T-cell (primary cell): ENCODE results near the gene AGRP. TPM values are rescaled to one million over a fixed set of nuclear protein-coding genes. Genes with fewer than 3 reads are reported as not detected.

Experiments
- ATAC-seq, 4 experiments: fragments of 200-7000 bp in 3 of 4; fragments of 150-1000 bp in 1 of 4; cut with Tn5 transposase; replicated peaks in 1 of 4; 1 replicate in 3 of 4; 2 replicates in 1 of 4; pipeline ENCODE4 v1.10.0; 2021; ENCODE audit warnings: moderate library complexity in 3 of 4, mild to moderate bottlenecking in 2 of 4, moderate number of reproducible peaks in 1 of 4
- CTCF ChIA-PET, 2 donors: fragments of 300-600 bp; sonication (Branson Sonifier 250); formaldehyde crosslinking; loops; one replicate each; lab custom pipeline; 2022; ENCODE audit warnings: antibody characterized with exemption in 2 of 2; lab: Charles Lee
- POLR2A ChIA-PET, 2 donors: fragments of 300-600 bp; sonication (Branson Sonifier 250); formaldehyde crosslinking; loops; one replicate each; lab custom pipeline; 2022; ENCODE audit warnings: antibody characterized with exemption in 2 of 2; lab: Charles Lee
- DNase-seq, 35 experiments: peaks; one replicate each; pipeline versions ENCODE4 v3.0.0 to v3.0.0-alpha.2; 2013 to 2023
- H3K27ac ChIP-seq: one replicate; pipeline ENCODE4 v1.5.1; 2013; ENCODE audit warnings: low read length
- H3K27me3 ChIP-seq, 2 experiments: replicated peaks in 1 of 2; 1 replicate in 1 of 2; 2 replicates in 1 of 2; pipeline versions ENCODE4 v1.6.1 to v1.7.0; 2013; ENCODE audit warnings: low read length in 1 of 2, mixed read lengths in 1 of 2; ENCODE audit not compliant: control insufficient read depth in 2 of 2, insufficient read depth in 2 of 2; ENCODE audit errors: extremely low read depth in 1 of 2
- H3K36me3 ChIP-seq, 2 donors: 1 replicate in 1 of 2; 2 replicates in 1 of 2; pipeline versions ENCODE4 v1.6.1 to v1.7.0; 2013; ENCODE audit warnings: low read length in 1 of 2; ENCODE audit not compliant: control insufficient read depth in 2 of 2, insufficient read depth in 1 of 2; ENCODE audit errors: extremely low read depth in 1 of 2
- H3K4me1 ChIP-seq, 2 experiments: 1 replicate in 1 of 2; 2 replicates in 1 of 2; pipeline versions ENCODE4 v1.6.1 to v1.7.0; 2013; ENCODE audit warnings: low read length in 2 of 2, mixed read lengths in 1 of 2; ENCODE audit not compliant: insufficient read depth in 2 of 2, control insufficient read depth in 1 of 2; ENCODE audit errors: extremely low read depth in 1 of 2
- H3K4me3 ChIP-seq, 2 donors: 1 replicate in 1 of 2; 2 replicates in 1 of 2; pipeline versions ENCODE4 v1.5.1 to v1.7.0; 2013; ENCODE audit warnings: mild to moderate bottlenecking in 2 of 2, low read length in 1 of 2, moderate library complexity in 1 of 2; ENCODE audit not compliant: control insufficient read depth in 1 of 2; ENCODE audit errors: extremely low read depth in 1 of 2
- H3K9me3 ChIP-seq: 2 replicates; pipeline ENCODE4 v1.7.0; 2013
- H3K27ac Mint-ChIP-seq, 2 donors: one replicate each; pipeline ENCODE4 v1.8.0; 2020 to 2021; ENCODE audit warnings: mild to moderate bottlenecking in 2 of 2, mixed read lengths in 2 of 2
- H3K27me3 Mint-ChIP-seq, 2 donors: one replicate each; pipeline ENCODE4 v1.8.0; 2021 to 2022; ENCODE audit warnings: mixed read lengths in 2 of 2
- H3K36me3 Mint-ChIP-seq: one replicate; pipeline ENCODE4 v1.8.0; 2021; ENCODE audit warnings: mixed read lengths
- H3K4me1 Mint-ChIP-seq, 3 donors: one replicate each; pipeline ENCODE4 v1.8.0; 2020 to 2022; ENCODE audit warnings: mixed read lengths in 3 of 3, mild to moderate bottlenecking in 1 of 3
- H3K4me3 Mint-ChIP-seq, 3 donors: one replicate each; pipeline ENCODE4 v1.8.0; 2020 to 2022; ENCODE audit warnings: mild to moderate bottlenecking in 3 of 3, mixed read lengths in 3 of 3, moderate library complexity in 3 of 3
- H3K9me3 Mint-ChIP-seq, 3 donors: one replicate each; pipeline ENCODE4 v1.8.0; 2020 to 2022; ENCODE audit warnings: mixed read lengths in 3 of 3
- WGBS: methylation state at CpG from one replicate; pipeline ENCODE4 v1.1.5; 2013; ENCODE audit warnings: missing lambda C conversion rate; ENCODE audit not compliant: insufficient coverage; 5-methylcytosine and 5-hydroxymethylcytosine counted together
- total RNA-seq, 35 experiments: library from RNA in 6 of 35; stranded (reverse) in 6 of 35; fragments of 120-200 nt in 1 of 35; gene quantifications; one replicate each; pipeline versions ENCODE4 v1.2.1 to v1.2.4 and lab custom pipeline; 2013 to 2026

Gene AGRP
- total RNA-seq, 5 donors from 2014 or later (not counting 1 experiment from before 2014, with no cell fraction given): not detected

DNA sequence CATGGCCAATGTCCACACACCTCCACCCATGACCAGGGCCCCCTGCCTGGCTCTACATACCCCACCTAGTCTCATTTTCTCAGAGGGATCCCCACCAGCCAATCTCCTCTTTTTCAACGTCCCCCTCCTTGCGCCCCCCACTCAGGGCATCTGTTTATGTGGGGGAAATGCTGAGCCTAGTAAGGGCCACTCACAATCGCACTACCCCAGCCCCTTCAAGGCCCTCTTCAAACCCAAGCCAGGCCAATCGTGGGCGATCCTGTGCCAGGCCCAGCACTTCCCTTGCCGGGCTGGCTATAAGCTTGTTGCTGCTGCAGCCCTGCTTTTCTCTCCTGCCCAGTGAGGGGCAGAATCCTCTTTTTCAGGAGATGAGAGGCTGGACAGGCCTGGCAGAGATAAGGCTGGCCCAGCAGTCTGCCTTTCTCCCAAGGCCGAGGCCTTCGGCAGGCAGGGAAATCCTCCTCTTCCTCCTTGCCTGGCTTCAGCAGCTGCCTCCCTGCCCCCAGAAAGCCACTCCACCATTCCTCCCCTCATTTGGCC, 36.3 kb downstream of the AGRP start:
- Mint-ChIP-seq H3K4me3 (no peak overlapping the region), H3K27me3 (no peaks in the 10 kb centered on the region), H3K36me3 (peaks cover 25% of the 10 kb centered on the region), H3K27ac (no peak overlapping the region), H3K9me3 (no peaks in the 10 kb centered on the region), H3K4me1 (peaks cover 0 to 14% (median 0%) of the 10 kb centered on the region in 3 donors)
- H3K4me1 ChIP-seq: peaks cover 0 to 4% of the 10 kb centered on the region in 2 experiments
- no peak overlapping the region for H3K27ac ChIP-seq
- ChIA-PET POLR2A (no interaction called here), CTCF (interaction anchor here (0.5 to 0.7 kb wide), 4 partner anchors 16 to 1967 kb away, joined by 3 read pairs; partner anchors contain the start of gene HSD11B2 (in 1 of the 2))
- no peaks in the 10 kb centered on the region for H3K27me3 ChIP-seq
- peaks cover 33 to 70% of the 10 kb centered on the region in 2 donors for H3K36me3 ChIP-seq
- H3K9me3 ChIP-seq: no peaks in the 10 kb centered on the region
- DNase-seq (no peak), ATAC-seq (no peak)
- no peak overlapping the region for H3K4me3 ChIP-seq
- WGBS: 100% methylated on average over 3 of the region's 8 CpGs

- ChIA-PET CTCF (interaction anchor here (0.5 to 1.0 kb wide), 4 partner anchors 71 to 626 kb away, joined by 3 to 10 read pairs (median 4); no protein-coding TSS in a partner anchor), POLR2A (interaction anchor here in 1 of 2 donors (0.5 kb wide), 1 partner anchor 58 kb away, joined by 4 read pairs; no protein-coding TSS in a partner anchor)
- H3K27ac Mint-ChIP-seq: no peak overlapping the region
- no peaks in the 10 kb centered on the region for H3K27me3 Mint-ChIP-seq
- Histone ChIP-seq H3K27ac (no peak overlapping the region), H3K4me1 (peaks cover 0 to 4% of the 10 kb centered on the region in 2 experiments), H3K4me3 (no peak overlapping the region), H3K9me3 (no peaks in the 10 kb centered on the region), H3K27me3 (no peaks in the 10 kb centered on the region), H3K36me3 (peaks cover 26 to 69% of the 10 kb centered on the region in 2 donors)
- WGBS: 98% methylated on average over 6 of the region's 12 CpGs
- peaks cover 31% of the 10 kb centered on the region for H3K36me3 Mint-ChIP-seq
- H3K4me3 Mint-ChIP-seq: no peak overlapping the region
- DNase-seq (no peak), ATAC-seq (no peak)
- peaks cover 0 to 12% (median 0%) of the 10 kb centered on the region in 3 donors for H3K4me1 Mint-ChIP-seq
- no peaks in the 10 kb centered on the region for H3K9me3 Mint-ChIP-seq
Observed at GRCh38 chr16:67445913-67446907, 37.1 kb downstream of the AGRP start.

GRCh38 chr16:67445441-67445912, 37.9 kb downstream of the AGRP start:
- POLR2A ChIA-PET: interaction anchor here in 1 of 2 donors (0.5 kb wide), 1 partner anchor 1050 kb away, joined by 3 read pairs; no protein-coding TSS in a partner anchor
- no peak overlapping the region for H3K4me3 Mint-ChIP-seq
- DNase-seq (no peak), ATAC-seq (no peak)
- Histone ChIP-seq H3K4me3 (no peak overlapping the region), H3K27ac (no peak overlapping the region), H3K4me1 (peaks cover 0 to 4% of the 10 kb centered on the region in 2 experiments), H3K36me3 (peaks cover 26 to 62% of the 10 kb centered on the region in 2 donors), H3K9me3 (no peaks in the 10 kb centered on the region), H3K27me3 (no peaks in the 10 kb centered on the region)
- CTCF ChIA-PET: interaction anchor here (0.6 to 1.0 kb wide), 3 partner anchors 553 to 673 kb away, joined by 3 to 10 read pairs (median 4); no protein-coding TSS in a partner anchor
- H3K4me1 Mint-ChIP-seq: peaks cover 0 to 6% (median 0%) of the 10 kb centered on the region in 3 donors
- H3K27ac Mint-ChIP-seq: no peak overlapping the region
- H3K9me3 Mint-ChIP-seq: no peaks in the 10 kb centered on the region
- 94% methylated on average over 3 of the region's 3 CpGs for WGBS
- peaks cover 26% of the 10 kb centered on the region for H3K36me3 Mint-ChIP-seq
- no peaks in the 10 kb centered on the region for H3K27me3 Mint-ChIP-seq

DNA sequence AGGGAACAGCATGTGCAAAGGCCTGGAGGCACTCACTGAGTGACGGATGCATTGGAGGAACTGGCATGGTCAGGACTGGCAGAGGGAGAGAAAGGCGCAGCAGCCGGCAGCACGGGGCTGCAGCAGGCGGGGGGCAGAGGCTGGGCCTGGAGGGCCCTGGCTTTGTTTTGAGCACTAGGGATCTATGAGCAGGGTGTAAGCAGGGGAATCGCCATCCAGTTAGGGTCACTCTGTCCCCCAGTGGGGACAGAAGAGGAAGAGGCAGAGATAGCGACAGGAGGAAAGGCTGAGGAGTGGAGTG, 38.3 kb downstream of the AGRP start:
- CTCF ChIA-PET: interaction anchor here (0.6 to 1.0 kb wide), 3 partner anchors 553 to 672 kb away, joined by 3 to 10 read pairs (median 4); no protein-coding TSS in a partner anchor
- Mint-ChIP-seq H3K4me1 (peaks cover 0 to 2% (median 0%) of the 10 kb centered on the region in 3 donors), H3K9me3 (no peaks in the 10 kb centered on the region), H3K27me3 (no peaks in the 10 kb centered on the region), H3K36me3 (peaks cover 22% of the 10 kb centered on the region), H3K4me3 (no peak overlapping the region), H3K27ac (no peak overlapping the region)
- Histone ChIP-seq H3K36me3 (peaks cover 30 to 60% of the 10 kb centered on the region in 2 donors), H3K4me1 (peaks cover 0 to 4% of the 10 kb centered on the region in 2 experiments), H3K4me3 (no peak overlapping the region), H3K27ac (no peak overlapping the region), H3K9me3 (no peaks in the 10 kb centered on the region), H3K27me3 (no peaks in the 10 kb centered on the region)
- 97% methylated on average over 6 of the region's 7 CpGs for WGBS
- POLR2A ChIA-PET: interaction anchor here in 1 of 2 donors (0.5 kb wide), 1 partner anchor 1051 kb away, joined by 3 read pairs; no protein-coding TSS in a partner anchor
- ATAC-seq (no peak), DNase-seq (no peak)

- Mint-ChIP-seq H3K4me1 (no peaks in the 10 kb centered on the region), H3K27me3 (no peaks in the 10 kb centered on the region), H3K36me3 (peaks cover 21% of the 10 kb centered on the region), H3K9me3 (no peaks in the 10 kb centered on the region), H3K27ac (no peak overlapping the region), H3K4me3 (no peak overlapping the region)
- Histone ChIP-seq H3K36me3 (peaks cover 32 to 58% of the 10 kb centered on the region in 2 donors), H3K4me3 (no peak overlapping the region), H3K27me3 (no peaks in the 10 kb centered on the region), H3K9me3 (no peaks in the 10 kb centered on the region), H3K4me1 (peaks cover 0 to 4% of the 10 kb centered on the region in 2 experiments), H3K27ac (no peak overlapping the region)
- WGBS: 90% methylated on average over 18 of the region's 22 CpGs
- no peak for DNase-seq
- no peak for ATAC-seq
- ChIA-PET POLR2A (no interaction called here), CTCF (interaction anchor here in 1 of 2 donors (0.6 kb wide), 1 partner anchor 672 kb away, joined by 3 read pairs; no protein-coding TSS in a partner anchor)
Observed at GRCh38 chr16:67444259-67445125, 38.9 kb downstream of the AGRP start.
